Liver (tissue), 9 donors: ENCODE measurements around the gene DSTN. TPM values are rescaled to one million over a fixed set of nuclear protein-coding genes. Genes with fewer than 3 reads are reported as not detected.

Experiments used
- DNase-seq: peaks from one replicate; pipeline ENCODE4 v3.0.0-alpha.2; 2017; ENCODE audit warnings: low spot score
- H3K27ac ChIP-seq, 2 donors: one replicate each; pipeline ENCODE4 v1.7.0; 2013; ENCODE audit warnings: inconsistent platforms in 2 of 2, low read length in 2 of 2, control low read depth in 1 of 2, low read depth in 1 of 2, mild to moderate bottlenecking in 1 of 2
- H3K27me3 ChIP-seq, 4 donors: one replicate each; pipeline versions ENCODE4 v1.6.1 to v1.7.0; 2013; ENCODE audit warnings: low read length in 3 of 4, inconsistent platforms in 1 of 4, mild to moderate bottlenecking in 1 of 4, moderate library complexity in 1 of 4; ENCODE audit not compliant: control insufficient read depth in 4 of 4, insufficient read depth in 4 of 4
- H3K36me3 ChIP-seq, 4 donors: one replicate each; pipeline versions ENCODE4 v1.6.1 to v1.7.0; 2013; ENCODE audit warnings: low read length in 3 of 4, mild to moderate bottlenecking in 3 of 4, low read depth in 1 of 4, moderate library complexity in 1 of 4; ENCODE audit not compliant: control insufficient read depth in 4 of 4, insufficient read depth in 3 of 4
- H3K4me1 ChIP-seq, 4 donors: one replicate each; pipeline versions ENCODE4 v1.6.1 to v1.7.0; 2013; ENCODE audit warnings: low read length in 3 of 4, mild to moderate bottlenecking in 3 of 4, moderate library complexity in 1 of 4; ENCODE audit not compliant: control insufficient read depth in 4 of 4, insufficient read depth in 4 of 4
- H3K4me3 ChIP-seq, 3 donors: one replicate each; pipeline versions ENCODE4 v1.6.1 to v1.7.0; 2013; ENCODE audit warnings: low read length in 3 of 3, control low read depth in 1 of 3, low read depth in 1 of 3, mild to moderate bottlenecking in 1 of 3
- H3K9ac ChIP-seq, 2 donors: one replicate each; pipeline ENCODE4 v1.7.0; 2013; ENCODE audit warnings: low read length in 2 of 2, mild to moderate bottlenecking in 2 of 2, moderate library complexity in 2 of 2, control low read depth in 1 of 2, low read depth in 1 of 2
- H3K9me3 ChIP-seq, 4 donors: one replicate each; pipeline versions ENCODE4 v1.6.1 to v1.7.0; 2013; ENCODE audit warnings: low read length in 3 of 4; ENCODE audit not compliant: control insufficient read depth in 4 of 4
- EGR1 ChIP-seq, 2 donors: IDR thresholded peaks; 2 replicates each; pipeline ENCODE4 v1.6.1; 2016 to 2018; ENCODE audit warnings: antibody characterized with exemption in 2 of 2, low read depth in 2 of 2
- FOXA2 ChIP-seq: IDR thresholded peaks from 2 replicates; pipeline ENCODE4 v1.6.1; 2016; ENCODE audit warnings: antibody characterized with exemption
- GABPA ChIP-seq, 2 donors: IDR thresholded peaks in 1 of 2; conservative IDR thresholded peaks in 1 of 2; 2 replicates each; pipeline ENCODE4 v1.6.1; 2016; ENCODE audit warnings: antibody characterized with exemption in 2 of 2, mild to moderate bottlenecking in 1 of 2, moderate library complexity in 1 of 2
- HNF4A ChIP-seq, 2 donors: conservative IDR thresholded peaks; 2 replicates each; pipeline ENCODE4 v1.6.1; 2016; ENCODE audit warnings: antibody characterized with exemption in 2 of 2, mild to moderate bottlenecking in 2 of 2
- HNF4G ChIP-seq: IDR thresholded peaks from 2 replicates; pipeline ENCODE4 v1.6.1; 2016; ENCODE audit warnings: antibody characterized with exemption
- JUND ChIP-seq, 2 donors: IDR thresholded peaks; 2 replicates each; pipeline ENCODE4 v1.6.1; 2016; ENCODE audit warnings: antibody characterized with exemption in 2 of 2
- RAD21 ChIP-seq, 2 donors: IDR thresholded peaks; 2 replicates each; pipeline ENCODE4 v1.6.1; 2016; ENCODE audit warnings: antibody characterized with exemption in 2 of 2, mild to moderate bottlenecking in 2 of 2
- RXRA ChIP-seq, 2 donors: IDR thresholded peaks; 2 replicates each; pipeline ENCODE4 v1.6.1; 2017 to 2018; ENCODE audit warnings: antibody characterized with exemption in 2 of 2, mild to moderate bottlenecking in 1 of 2
- SP1 ChIP-seq: IDR thresholded peaks from 2 replicates; pipeline ENCODE4 v1.6.1; 2018; ENCODE audit warnings: antibody characterized with exemption, mild to moderate bottlenecking
- TAF1 ChIP-seq: conservative IDR thresholded peaks from 2 replicates; pipeline ENCODE4 v1.6.1; 2016; ENCODE audit warnings: antibody characterized with exemption, mild to moderate bottlenecking
- YY1 ChIP-seq: IDR thresholded peaks from 2 replicates; pipeline ENCODE4 v1.6.1; 2016; ENCODE audit warnings: antibody characterized with exemption, mild to moderate bottlenecking
- WGBS: extraction: QIAGEN DNeasy Blood & Tissue Kit; methylation state at CpG from one replicate; pipeline ENCODE4 v1.1.7; 2013; 5-methylcytosine and 5-hydroxymethylcytosine counted together
- polyA plus RNA-seq, 2 donors: library from polyadenylated mRNA; stranded (reverse) in 1 of 2; unstranded in 1 of 2; fragments of 200-250 nt in 1 of 2; fragments of >200 nt in 1 of 2; fragmentation: Nextera tagmentation in 1 of 2; extraction: Ambion mirVana in 1 of 2; gene quantifications; one replicate each; pipeline versions ENCODE4 v1.2.1 to v1.2.3, GENCODE V29; 2013 to 2015
- total RNA-seq, 2 donors: library from RNA; depleted of rRNA; stranded (reverse); fragments of >200 nt; gene quantifications; one replicate each; pipeline ENCODE4 v1.2.3, GENCODE V29; 2014
- TF ChIP-seq, protein P1 (sequence below): fragments of 150-350 bp; IDR thresholded peaks from 2 replicates; pipeline ENCODE4 v1.5.1; 2017; ENCODE audit warnings: improper control_type of control experiment, low read depth, low read length; ENCODE audit not compliant: missing input control
- TF ChIP-seq, protein P2 (sequence below): IDR thresholded peaks from 2 replicates; pipeline ENCODE4 v1.6.1; 2016; ENCODE audit warnings: antibody characterized with exemption
- TF ChIP-seq, protein P3 (sequence below): IDR thresholded peaks from 2 replicates; pipeline ENCODE4 v1.6.1; 2016; ENCODE audit warnings: antibody characterized with exemption
- TF ChIP-seq, protein P4 (sequence below): IDR thresholded peaks from 2 replicates; pipeline ENCODE4 v1.6.1; 2016; ENCODE audit warnings: antibody characterized with exemption, mild to moderate bottlenecking
- donor health status: healthy.
- donor health status: healthy.
- donor health status: healthy.
- donor health status: healthy.
- donor health status: healthy.

Gene DSTN
- total and polyA plus RNA-seq, 4 donors, result 39.9 to 137 (median 108) TPM

DNA sequence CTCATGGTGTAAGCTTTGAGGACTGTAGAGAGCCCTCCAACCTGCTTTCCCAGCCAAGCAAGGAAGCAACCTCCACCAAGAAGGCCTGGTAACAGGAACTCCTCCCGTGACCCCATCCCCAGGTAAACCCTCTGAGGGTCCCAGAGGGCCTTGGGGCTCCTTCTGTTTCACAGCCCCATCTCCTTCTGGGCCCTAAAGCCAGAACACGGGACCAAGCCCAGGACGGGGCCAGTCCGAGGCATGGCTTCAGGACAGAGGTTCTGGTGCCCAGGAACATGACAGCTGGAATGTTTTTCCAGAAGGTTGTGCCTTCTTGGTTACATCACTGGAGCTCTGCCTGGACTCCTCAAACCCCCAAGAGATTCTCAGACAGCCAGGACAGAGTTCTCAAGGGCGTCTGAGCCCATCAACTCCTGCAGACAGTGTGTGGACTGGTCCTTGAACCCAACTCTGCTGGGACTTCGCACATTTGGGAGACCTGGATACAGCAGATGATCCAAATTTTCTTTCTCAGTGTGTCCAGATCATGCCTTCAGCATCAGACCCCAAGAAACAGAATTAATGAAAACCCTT is 69.0 kb downstream of the DSTN start (continued):
- TF ChIP-seq FOXA2 (no peak), EGR1 (IDR thresholded peaks at IDR 0.05; ENCODE audit: low read depth in 2 of 2) (no peak), HNF4A (conservative IDR thresholded peaks at IDR 0.05) (no peak), JUND (IDR thresholded peaks at IDR 0.05) (no peak)

DNA sequence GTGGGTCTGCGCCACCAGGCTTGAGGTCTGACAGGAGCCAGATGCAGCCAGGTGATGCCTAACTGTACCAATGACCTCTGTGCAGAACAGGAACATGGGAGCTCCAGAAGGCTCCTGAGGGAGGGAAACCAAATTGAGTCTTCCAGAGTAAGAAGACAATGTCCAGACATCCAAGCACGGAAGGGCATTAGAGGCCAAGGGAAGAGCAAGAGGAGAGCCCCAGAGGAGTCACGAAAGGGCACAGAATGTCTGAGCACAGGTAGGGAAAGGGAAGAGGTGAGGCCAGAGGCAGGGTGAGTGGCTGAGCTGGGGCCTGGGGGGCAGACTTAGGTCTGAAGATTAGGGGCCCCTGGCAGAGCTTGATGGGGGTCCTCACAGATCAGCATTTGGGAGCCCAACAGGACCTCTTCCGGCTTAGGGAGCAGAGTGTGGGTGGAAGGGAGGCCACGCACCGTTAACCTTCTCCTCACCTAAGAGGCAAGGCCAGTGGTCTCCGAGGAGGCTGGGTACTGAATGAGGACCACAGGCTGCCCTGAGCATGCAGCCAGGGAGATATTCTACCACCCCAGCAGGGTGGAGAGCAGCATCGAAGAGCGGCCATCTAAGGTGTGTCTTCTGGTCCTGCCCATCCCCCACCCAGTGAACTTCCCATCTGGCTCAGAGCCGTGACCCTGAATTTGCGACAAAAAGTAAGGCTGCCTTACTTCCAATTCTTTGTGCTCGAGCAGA is 70.4 kb downstream of the DSTN start:
- H3K4me1 ChIP-seq, result peaks cover 5 to 54% (median 37%) of the 10 kb centered on the region in 4 donors
- H3K27ac ChIP-seq, result no peak overlapping the region
- no peaks in the 10 kb centered on the region for H3K27me3 ChIP-seq
- WGBS, result 84% methylated on average over 12 of the region's 12 CpGs
- H3K4me3 ChIP-seq, result no peak overlapping the region
- H3K9ac ChIP-seq, result no peak overlapping the region
- TF ChIP-seq RXRA (IDR thresholded peaks at IDR 0.05), result no peak
- TF ChIP-seq, protein P1, sequence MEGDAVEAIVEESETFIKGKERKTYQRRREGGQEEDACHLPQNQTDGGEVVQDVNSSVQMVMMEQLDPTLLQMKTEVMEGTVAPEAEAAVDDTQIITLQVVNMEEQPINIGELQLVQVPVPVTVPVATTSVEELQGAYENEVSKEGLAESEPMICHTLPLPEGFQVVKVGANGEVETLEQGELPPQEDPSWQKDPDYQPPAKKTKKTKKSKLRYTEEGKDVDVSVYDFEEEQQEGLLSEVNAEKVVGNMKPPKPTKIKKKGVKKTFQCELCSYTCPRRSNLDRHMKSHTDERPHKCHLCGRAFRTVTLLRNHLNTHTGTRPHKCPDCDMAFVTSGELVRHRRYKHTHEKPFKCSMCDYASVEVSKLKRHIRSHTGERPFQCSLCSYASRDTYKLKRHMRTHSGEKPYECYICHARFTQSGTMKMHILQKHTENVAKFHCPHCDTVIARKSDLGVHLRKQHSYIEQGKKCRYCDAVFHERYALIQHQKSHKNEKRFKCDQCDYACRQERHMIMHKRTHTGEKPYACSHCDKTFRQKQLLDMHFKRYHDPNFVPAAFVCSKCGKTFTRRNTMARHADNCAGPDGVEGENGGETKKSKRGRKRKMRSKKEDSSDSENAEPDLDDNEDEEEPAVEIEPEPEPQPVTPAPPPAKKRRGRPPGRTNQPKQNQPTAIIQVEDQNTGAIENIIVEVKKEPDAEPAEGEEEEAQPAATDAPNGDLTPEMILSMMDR, result no peak
- no peak for TF ChIP-seq SP1
- TF ChIP-seq, protein P2, sequence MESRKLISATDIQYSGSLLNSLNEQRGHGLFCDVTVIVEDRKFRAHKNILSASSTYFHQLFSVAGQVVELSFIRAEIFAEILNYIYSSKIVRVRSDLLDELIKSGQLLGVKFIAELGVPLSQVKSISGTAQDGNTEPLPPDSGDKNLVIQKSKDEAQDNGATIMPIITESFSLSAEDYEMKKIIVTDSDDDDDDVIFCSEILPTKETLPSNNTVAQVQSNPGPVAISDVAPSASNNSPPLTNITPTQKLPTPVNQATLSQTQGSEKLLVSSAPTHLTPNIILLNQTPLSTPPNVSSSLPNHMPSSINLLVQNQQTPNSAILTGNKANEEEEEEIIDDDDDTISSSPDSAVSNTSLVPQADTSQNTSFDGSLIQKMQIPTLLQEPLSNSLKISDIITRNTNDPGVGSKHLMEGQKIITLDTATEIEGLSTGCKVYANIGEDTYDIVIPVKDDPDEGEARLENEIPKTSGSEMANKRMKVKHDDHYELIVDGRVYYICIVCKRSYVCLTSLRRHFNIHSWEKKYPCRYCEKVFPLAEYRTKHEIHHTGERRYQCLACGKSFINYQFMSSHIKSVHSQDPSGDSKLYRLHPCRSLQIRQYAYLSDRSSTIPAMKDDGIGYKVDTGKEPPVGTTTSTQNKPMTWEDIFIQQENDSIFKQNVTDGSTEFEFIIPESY, result no peak
- peaks cover 20 to 67% (median 42%) of the 10 kb centered on the region in 4 donors for H3K36me3 ChIP-seq
- DNase-seq, result no peak
- H3K9me3 ChIP-seq, result no peaks in the 10 kb centered on the region

DNA sequence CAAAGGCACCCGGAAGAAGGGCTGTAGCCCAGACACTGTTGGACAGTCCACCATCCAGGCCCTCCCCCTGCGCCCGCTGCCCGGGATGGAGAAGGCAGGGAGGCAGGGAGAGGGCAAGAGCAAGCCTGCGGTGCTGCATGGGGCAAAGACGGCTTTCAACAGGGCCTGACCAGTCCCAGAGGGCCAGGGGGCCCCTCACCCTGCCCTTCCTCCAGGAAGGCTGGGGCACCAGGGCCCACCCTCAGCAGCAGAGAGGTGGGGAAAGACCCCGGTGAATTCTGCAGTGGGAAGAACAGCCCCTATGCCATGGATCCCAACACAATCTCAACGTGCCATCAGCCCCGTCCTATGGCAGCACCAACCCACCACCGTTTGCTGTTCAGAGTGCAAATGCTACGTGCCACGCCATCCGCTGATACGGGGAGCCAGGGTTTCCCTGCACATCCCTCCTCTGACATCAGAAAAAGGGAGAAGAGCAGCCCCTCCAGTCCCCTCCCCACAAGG is 71.1 kb downstream of the DSTN start:
- H3K27me3 ChIP-seq, result no peaks in the 10 kb centered on the region
- WGBS, result 93% methylated on average over 14 of the region's 14 CpGs
- no peaks in the 10 kb centered on the region for H3K9me3 ChIP-seq
- TF ChIP-seq, protein P1, result no peak
- TF ChIP-seq TAF1 (no peak), RAD21 (IDR thresholded peaks at IDR 0.05) (no peak), JUND (IDR thresholded peaks at IDR 0.05) (no peak), YY1 (no peak), SP1 (no peak), FOXA2 (no peak), EGR1 (IDR thresholded peaks at IDR 0.05; ENCODE audit: low read depth in 2 of 2) (no peak), HNF4A (conservative IDR thresholded peaks at IDR 0.05) (no peak), HNF4G (no peak), RXRA (IDR thresholded peaks at IDR 0.05) (no peak), GABPA (IDR thresholded peaks at IDR 0.05 in 1 of 2, conservative IDR thresholded peaks at IDR 0.05 in 1 of 2) (no peak)
- TF ChIP-seq, protein P3, sequence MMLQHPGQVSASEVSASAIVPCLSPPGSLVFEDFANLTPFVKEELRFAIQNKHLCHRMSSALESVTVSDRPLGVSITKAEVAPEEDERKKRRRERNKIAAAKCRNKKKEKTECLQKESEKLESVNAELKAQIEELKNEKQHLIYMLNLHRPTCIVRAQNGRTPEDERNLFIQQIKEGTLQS, result no peak
- TF ChIP-seq, protein P4, sequence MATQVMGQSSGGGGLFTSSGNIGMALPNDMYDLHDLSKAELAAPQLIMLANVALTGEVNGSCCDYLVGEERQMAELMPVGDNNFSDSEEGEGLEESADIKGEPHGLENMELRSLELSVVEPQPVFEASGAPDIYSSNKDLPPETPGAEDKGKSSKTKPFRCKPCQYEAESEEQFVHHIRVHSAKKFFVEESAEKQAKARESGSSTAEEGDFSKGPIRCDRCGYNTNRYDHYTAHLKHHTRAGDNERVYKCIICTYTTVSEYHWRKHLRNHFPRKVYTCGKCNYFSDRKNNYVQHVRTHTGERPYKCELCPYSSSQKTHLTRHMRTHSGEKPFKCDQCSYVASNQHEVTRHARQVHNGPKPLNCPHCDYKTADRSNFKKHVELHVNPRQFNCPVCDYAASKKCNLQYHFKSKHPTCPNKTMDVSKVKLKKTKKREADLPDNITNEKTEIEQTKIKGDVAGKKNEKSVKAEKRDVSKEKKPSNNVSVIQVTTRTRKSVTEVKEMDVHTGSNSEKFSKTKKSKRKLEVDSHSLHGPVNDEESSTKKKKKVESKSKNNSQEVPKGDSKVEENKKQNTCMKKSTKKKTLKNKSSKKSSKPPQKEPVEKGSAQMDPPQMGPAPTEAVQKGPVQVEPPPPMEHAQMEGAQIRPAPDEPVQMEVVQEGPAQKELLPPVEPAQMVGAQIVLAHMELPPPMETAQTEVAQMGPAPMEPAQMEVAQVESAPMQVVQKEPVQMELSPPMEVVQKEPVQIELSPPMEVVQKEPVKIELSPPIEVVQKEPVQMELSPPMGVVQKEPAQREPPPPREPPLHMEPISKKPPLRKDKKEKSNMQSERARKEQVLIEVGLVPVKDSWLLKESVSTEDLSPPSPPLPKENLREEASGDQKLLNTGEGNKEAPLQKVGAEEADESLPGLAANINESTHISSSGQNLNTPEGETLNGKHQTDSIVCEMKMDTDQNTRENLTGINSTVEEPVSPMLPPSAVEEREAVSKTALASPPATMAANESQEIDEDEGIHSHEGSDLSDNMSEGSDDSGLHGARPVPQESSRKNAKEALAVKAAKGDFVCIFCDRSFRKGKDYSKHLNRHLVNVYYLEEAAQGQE, result no peak
- TF ChIP-seq, protein P2, result no peak
- peaks cover 7 to 55% (median 40%) of the 10 kb centered on the region in 4 donors for H3K4me1 ChIP-seq
- H3K9ac ChIP-seq, result no peak overlapping the region
- no peak overlapping the region for H3K27ac ChIP-seq
- no peak overlapping the region for H3K4me3 ChIP-seq
- H3K36me3 ChIP-seq, result peaks cover 18 to 61% (median 39%) of the 10 kb centered on the region in 4 donors
- DNase-seq, result no peak
